Epithelial cell of esophagus (primary cell): Measurements from ENCODE around the gene OAT.
"Not testable (repeated sequence)": the region's sequence is repeated elsewhere in the genome, so short reads cannot be mapped to it uniquely, and the experiment has no call there.

Experiments
- DNase-seq: peaks from one replicate; pipeline ENCODE4 v3.0.0; 2010; ENCODE audit warnings: low read depth
- H3K4me3 ChIP-seq: 2 replicates; pipeline ENCODE4 v1.5.1; 2011; ENCODE audit warnings: mild to moderate bottlenecking, low read length, control low read depth
- CTCF ChIP-seq: IDR thresholded peaks from 2 replicates; pipeline ENCODE4 v1.5.1; 2011; ENCODE audit warnings: low read depth, mild to moderate bottlenecking, low read length, control low read depth, inconsistent platforms; ENCODE audit not compliant: insufficient read depth; ENCODE audit errors: missing control alignments

OAT gene

DNA sequence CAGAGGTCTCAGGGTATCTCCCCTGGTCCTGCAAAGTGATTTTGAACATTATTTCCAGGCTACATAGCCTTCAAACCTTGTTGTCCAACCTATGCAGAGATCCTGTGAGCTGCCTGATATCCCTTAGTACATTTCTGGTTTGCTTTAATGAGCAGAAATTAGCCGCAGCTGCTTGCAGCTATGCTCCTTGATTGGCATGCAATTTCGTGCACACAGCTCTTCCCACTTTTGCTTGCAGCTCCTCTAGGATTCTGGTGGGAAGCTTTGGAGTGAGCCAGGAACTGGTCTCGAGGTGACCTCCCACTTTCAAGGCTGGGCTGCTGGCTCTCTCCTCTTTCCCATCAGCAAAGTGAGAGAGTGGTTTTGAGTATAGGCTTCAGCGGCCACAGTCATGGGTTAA lies 45.8 kb downstream of the OAT start:
- no peak overlapping the region for H3K4me3 ChIP-seq
- DNase-seq: no peak
- TF ChIP-seq CTCF: no peak

DNA sequence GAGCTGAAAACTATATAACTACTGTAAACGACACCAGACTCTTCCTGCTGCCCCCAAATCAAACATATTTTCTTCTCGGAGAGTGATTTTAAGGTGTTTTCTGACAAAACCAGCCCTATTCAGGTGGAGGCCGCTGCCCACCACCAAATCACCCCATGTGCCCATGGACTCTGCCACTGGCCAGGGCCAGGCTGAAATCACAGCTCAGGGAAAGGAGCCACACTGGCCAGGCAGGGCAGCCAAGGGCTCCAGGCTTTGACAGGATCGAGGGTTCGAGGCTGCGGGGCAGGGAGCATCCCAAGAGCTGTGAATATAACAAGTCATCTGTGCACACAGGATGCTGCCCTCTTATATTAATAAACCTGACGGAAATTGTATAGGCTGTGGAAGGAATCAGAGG lies 48.3 kb downstream of the OAT start:
- TF ChIP-seq CTCF: no peak
- no peak overlapping the region for H3K4me3 ChIP-seq
- no peak for DNase-seq

- H3K4me3 ChIP-seq: no peak overlapping the region
- no peak for TF ChIP-seq CTCF
- DNase-seq: no peak
Measured at GRCh38 chr10:124369986-124370385, 48.7 kb downstream of the OAT start.

GRCh38 chr10:124369533-124369932 lies 49.2 kb downstream of the OAT start:
- not testable (repeated sequence) for DNase-seq, H3K4me3 ChIP-seq

DNA sequence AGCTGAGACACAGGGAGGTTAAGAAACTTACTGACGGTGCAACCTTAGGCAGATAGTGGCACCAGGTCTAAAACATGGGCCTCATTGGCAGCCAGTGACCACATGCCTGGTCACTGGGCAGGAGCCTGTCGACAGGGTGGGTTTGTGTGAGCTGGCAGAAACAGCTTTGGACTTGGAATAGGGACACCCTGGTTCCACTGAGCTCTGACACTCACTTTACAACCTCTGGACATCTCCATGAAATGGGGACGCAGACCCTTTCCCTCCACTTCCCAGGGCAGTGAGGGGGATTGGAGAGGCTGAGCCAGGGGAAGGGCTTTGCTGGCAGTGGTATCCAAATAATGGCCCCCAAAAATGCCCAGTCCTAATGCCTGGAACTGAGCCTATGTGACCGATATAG lies 49.7 kb downstream of the OAT start:
- DNase-seq: no peak
- no peak overlapping the region for H3K4me3 ChIP-seq
- TF ChIP-seq CTCF: no peak

DNA sequence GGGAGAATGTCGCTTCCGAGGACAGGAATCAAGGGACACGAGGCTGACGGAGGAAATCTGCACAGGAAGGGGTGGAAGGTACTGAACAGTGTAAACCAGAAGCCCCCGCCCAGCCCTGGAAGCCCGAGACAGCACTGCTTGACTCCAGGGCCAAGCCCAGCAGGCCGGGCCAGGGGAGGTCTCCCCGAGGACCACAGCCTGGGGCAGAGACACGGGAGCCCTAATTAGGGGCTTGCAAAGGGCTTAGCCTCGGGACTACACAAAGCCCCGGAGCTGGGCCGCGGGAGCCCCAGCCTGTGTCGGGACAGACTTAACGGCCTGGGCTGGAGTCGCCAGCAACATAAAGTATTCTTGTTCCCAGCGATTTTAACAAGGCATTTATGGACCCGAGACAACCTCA lies 50.8 kb downstream of the OAT start:
- no peak for DNase-seq
- no peak for TF ChIP-seq CTCF

DNA sequence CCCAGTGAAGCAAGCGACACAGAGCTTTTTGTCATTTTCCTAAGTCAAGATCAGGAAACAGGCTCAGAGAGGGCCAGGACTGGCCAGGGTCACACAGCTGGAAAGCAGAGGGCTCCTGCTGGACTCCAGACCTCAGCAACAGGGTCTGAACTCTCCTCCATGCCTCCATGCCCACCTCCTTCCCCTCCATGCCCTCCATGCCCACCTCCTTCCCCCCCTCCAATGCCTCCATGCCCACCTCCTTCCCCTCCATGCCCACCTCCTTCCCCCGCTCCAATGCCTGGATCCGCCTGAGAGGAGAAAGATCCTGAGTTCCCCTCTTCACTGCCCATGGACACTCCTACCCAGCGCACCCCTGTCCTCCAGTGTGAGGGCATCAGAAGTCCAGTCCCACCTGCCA lies 51.3 kb downstream of the OAT start:
- no peak for DNase-seq
- no peak for TF ChIP-seq CTCF
- no peak overlapping the region for H3K4me3 ChIP-seq

More for the DNA sequence above, 50.8 kb downstream of the OAT start:
- no peak overlapping the region for H3K4me3 ChIP-seq

GRCh38 chr10:124366825-124367224 lies 51.9 kb downstream of the OAT start:
- no peak overlapping the region for H3K4me3 ChIP-seq
- no peak for DNase-seq
- TF ChIP-seq CTCF: no peak
